Measurements from ENCODE around the gene TSPYL1. TPM values are rescaled to one million over a fixed set of nuclear protein-coding genes. Genes with fewer than 3 reads are reported as not detected.

The TSPYL1 gene
- total RNA-seq, 3 donors from 2014 or later, result 55.4 to 81.8 (median 63.8) TPM

- DNase-seq (ENCODE audit: low spot score in 2 of 2), result no peak
- Histone ChIP-seq H3K9me3 (no peaks in the 10 kb centered on the region), H3K27me3 (no peaks in the 10 kb centered on the region), H3K36me3 (no peaks in the 10 kb centered on the region), H3K27ac (peak overlapping the region; percentile 94 to 96), H3K4me3 (peak overlapping the region; percentile 85 to 93 (median 91)), H3K4me1 (peaks cover 0 to 20% of the 10 kb centered on the region in 2 donors)
- intact Hi-C loops (cut with DNase I; ENCODE audit: low total_unique reads), result no loop called here
- TF ChIP-seq POLR2A (IDR thresholded peaks at IDR 0.05), result no peak
- TF ChIP-seq POLR2AphosphoS5 (IDR thresholded peaks at IDR 0.05), result no peak
- TF ChIP-seq, protein P1, sequence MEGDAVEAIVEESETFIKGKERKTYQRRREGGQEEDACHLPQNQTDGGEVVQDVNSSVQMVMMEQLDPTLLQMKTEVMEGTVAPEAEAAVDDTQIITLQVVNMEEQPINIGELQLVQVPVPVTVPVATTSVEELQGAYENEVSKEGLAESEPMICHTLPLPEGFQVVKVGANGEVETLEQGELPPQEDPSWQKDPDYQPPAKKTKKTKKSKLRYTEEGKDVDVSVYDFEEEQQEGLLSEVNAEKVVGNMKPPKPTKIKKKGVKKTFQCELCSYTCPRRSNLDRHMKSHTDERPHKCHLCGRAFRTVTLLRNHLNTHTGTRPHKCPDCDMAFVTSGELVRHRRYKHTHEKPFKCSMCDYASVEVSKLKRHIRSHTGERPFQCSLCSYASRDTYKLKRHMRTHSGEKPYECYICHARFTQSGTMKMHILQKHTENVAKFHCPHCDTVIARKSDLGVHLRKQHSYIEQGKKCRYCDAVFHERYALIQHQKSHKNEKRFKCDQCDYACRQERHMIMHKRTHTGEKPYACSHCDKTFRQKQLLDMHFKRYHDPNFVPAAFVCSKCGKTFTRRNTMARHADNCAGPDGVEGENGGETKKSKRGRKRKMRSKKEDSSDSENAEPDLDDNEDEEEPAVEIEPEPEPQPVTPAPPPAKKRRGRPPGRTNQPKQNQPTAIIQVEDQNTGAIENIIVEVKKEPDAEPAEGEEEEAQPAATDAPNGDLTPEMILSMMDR (IDR thresholded peaks at IDR 0.05), result no peak
Measured at GRCh38 chr6:116254297-116255056, 25.3 kb downstream of the TSPYL1 start.

- TF ChIP-seq, protein P1 (IDR thresholded peaks at IDR 0.05), result peak in 1 of 3 donors; percentile 11
- peak; percentile 91 for TF ChIP-seq POLR2A (IDR thresholded peaks at IDR 0.05)
- TF ChIP-seq POLR2AphosphoS5 (IDR thresholded peaks at IDR 0.05), result peak; percentile 87 to 96 (median 92)
- Histone ChIP-seq H3K4me1 (peaks cover 0 to 20% of the 10 kb centered on the region in 2 donors), H3K4me3 (peak within 1 kb of the TSS; percentile 85 to 93 (median 91)), H3K27me3 (no peaks in the 10 kb centered on the region), H3K36me3 (no peaks in the 10 kb centered on the region), H3K27ac (peak within 1 kb of the TSS; percentile 94 to 96), H3K9me3 (no peaks in the 10 kb centered on the region)
- intact Hi-C loops (cut with DNase I; ENCODE audit: low total_unique reads), result no loop called here
- peak; percentile 93 to 94 for DNase-seq (ENCODE audit: low spot score in 2 of 2)
Measured at GRCh38 chr6:116253505-116254296, 26.0 kb downstream of the TSPYL1 start, which contains the start of gene TSPYL4. Gene TSPYL4, minus strand, starts transcription at chr6:116254075. Its CDS starts 67 bp downstream, at chr6:116254008.

GRCh38 chr6:116253188-116253504, 26.6 kb downstream of the TSPYL1 start:
- Histone ChIP-seq H3K36me3 (no peaks in the 10 kb centered on the region), H3K27me3 (no peaks in the 10 kb centered on the region), H3K4me3 (peak overlapping the region; percentile 85 to 93 (median 91)), H3K9me3 (no peaks in the 10 kb centered on the region), H3K27ac (peak overlapping the region; percentile 94 to 96), H3K4me1 (peaks cover 0 to 20% of the 10 kb centered on the region in 2 donors)
- no peak for DNase-seq (ENCODE audit: low spot score in 2 of 2)
- TF ChIP-seq POLR2AphosphoS5 (IDR thresholded peaks at IDR 0.05), result no peak
- TF ChIP-seq, protein P1 (IDR thresholded peaks at IDR 0.05), result no peak
- TF ChIP-seq POLR2A (IDR thresholded peaks at IDR 0.05), result no peak
- intact Hi-C loops (cut with DNase I; ENCODE audit: low total_unique reads), result no loop called here

DNA sequence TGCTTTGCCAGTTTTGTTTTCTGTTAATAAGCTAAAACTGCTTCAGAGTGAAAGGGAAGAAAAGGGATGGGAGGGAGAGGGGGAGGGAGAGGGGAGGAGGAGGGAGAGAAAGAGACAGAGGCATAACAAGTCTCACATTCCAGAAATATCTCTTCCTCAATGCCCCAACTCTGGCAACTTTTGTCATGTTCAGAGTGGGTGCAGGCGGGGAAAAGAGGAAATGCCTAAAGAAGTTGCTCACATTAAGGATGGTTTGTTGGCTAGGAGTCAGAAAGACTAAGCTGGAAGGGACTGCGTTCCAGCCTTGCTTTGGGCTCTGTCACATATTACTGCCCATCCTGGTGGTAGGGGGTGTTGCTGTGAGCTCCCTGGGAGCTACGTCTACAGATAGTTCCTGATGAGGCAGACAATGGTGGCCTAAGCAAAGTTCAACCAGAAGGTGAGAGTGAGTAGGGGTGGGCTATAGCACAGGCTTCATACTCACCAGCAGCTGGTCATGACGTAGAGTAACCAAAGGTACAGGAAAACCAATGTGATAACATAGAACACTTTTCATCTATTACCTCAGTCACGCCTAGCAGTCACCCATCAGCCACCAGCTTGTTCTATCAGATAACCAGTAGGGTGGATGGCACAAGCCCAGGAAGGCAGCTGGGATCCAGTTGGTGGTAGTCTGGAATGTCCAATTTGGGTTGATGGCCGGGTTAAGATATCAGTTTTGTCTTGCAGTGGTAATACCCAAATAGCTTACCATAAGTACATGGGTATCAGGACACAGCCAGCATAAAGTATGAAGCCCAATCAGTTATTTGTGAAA, 28.0 kb downstream of the TSPYL1 start:
- DNase-seq (ENCODE audit: low spot score in 2 of 2), result no peak
- intact Hi-C loops (cut with DNase I; ENCODE audit: low total_unique reads), result no loop called here
- peak overlapping the region in 2 of 3 donors; percentile 91 to 93 for H3K4me3 ChIP-seq
- H3K27me3 ChIP-seq, result no peaks in the 10 kb centered on the region
- H3K36me3 ChIP-seq, result no peaks in the 10 kb centered on the region
- H3K9me3 ChIP-seq, result no peaks in the 10 kb centered on the region
- peak overlapping the region; percentile 12 to 20 for H3K27ac ChIP-seq
- H3K4me1 ChIP-seq, result peaks cover 0 to 20% of the 10 kb centered on the region in 2 donors
- TF ChIP-seq POLR2AphosphoS5 (IDR thresholded peaks at IDR 0.05) (no peak), POLR2A (IDR thresholded peaks at IDR 0.05) (no peak)
- TF ChIP-seq, protein P1 (IDR thresholded peaks at IDR 0.05), result no peak

Measured in breast epithelium (tissue), 4 donors.